Measurements from ENCODE around the gene SQOR.

DNA sequence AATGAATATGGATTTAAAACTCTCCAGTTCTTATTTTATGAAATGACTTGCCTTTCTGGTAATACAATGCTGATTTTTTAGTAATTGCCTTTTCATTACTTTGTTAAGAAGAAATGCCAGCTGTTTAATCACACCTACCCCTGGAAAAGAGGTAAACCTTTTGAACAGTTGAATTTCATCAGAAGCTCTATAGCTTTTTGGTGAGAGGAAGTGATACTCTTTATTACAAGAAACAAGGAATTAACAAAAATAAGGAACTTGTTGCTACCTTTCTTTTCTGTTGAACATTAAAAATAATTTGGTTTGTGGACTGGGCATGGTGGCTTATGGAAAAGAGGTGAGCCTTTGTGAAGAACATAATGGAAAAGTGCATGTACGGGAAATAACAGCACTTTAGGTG is 28.0 kb upstream of the SQOR start:
- TF ChIP-seq EZH2 (IDR thresholded peaks at IDR 0.05; ENCODE audit: low read depth): no peak
- TF ChIP-seq, protein P1, sequence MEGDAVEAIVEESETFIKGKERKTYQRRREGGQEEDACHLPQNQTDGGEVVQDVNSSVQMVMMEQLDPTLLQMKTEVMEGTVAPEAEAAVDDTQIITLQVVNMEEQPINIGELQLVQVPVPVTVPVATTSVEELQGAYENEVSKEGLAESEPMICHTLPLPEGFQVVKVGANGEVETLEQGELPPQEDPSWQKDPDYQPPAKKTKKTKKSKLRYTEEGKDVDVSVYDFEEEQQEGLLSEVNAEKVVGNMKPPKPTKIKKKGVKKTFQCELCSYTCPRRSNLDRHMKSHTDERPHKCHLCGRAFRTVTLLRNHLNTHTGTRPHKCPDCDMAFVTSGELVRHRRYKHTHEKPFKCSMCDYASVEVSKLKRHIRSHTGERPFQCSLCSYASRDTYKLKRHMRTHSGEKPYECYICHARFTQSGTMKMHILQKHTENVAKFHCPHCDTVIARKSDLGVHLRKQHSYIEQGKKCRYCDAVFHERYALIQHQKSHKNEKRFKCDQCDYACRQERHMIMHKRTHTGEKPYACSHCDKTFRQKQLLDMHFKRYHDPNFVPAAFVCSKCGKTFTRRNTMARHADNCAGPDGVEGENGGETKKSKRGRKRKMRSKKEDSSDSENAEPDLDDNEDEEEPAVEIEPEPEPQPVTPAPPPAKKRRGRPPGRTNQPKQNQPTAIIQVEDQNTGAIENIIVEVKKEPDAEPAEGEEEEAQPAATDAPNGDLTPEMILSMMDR (conservative IDR thresholded peaks at IDR 0.05): no peak

Measured in PC-9 (cell line).